ENCODE measurements around the gene RAB27B.
A peak's percentile ranks its signal among the peaks of the same experiment; 100 is the strongest.

The RAB27B gene

GRCh38 chr18:54914816-54915215, 86.5 kb downstream of the RAB27B start:
- DNase-seq, result no peak

GRCh38 chr18:54916507-54916906, 88.2 kb downstream of the RAB27B start:
- no peak for DNase-seq

DNA sequence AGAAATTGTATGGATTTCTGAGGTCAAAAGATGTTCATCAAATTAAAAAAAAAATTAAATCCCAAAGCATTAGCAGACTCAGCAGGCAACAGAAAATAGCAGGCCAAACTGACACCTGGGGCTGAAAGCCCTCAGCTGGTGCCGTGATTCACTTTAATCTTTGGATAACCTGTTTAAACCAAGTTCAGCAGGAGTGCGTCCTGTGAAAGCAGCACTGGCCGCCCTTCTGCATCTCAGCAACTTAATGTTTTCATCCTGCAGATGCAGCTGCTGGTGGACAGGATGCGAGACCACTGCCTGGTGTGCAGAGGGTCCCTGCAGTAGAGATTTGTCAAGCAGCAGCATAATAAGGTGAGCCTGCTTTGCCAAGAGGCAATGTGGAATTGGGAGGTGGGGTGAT, 89.8 kb downstream of the RAB27B start:
- no peak for DNase-seq

DNA sequence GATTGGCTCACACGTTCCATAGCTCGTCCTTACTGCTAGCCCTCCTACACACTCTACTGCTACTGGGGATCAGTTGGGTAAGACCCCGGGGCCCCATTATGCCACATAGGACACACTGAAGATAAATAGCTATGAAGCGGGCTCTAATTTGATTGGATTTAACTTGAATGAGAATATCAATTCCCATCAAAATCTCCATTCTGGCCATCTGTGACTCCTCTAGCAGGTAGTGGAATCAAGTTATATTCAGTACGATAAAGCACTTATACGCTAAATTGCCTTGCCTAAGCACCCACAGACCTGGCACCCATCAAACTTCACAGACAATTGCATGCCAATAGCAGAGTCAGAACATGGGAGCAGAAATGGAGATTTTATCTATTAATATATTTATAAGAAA, 91.1 kb downstream of the RAB27B start:
- DNase-seq, result no peak

GRCh38 chr18:54923339-54923956, 95.2 kb downstream of the RAB27B start:
- no peak for DNase-seq

DNA sequence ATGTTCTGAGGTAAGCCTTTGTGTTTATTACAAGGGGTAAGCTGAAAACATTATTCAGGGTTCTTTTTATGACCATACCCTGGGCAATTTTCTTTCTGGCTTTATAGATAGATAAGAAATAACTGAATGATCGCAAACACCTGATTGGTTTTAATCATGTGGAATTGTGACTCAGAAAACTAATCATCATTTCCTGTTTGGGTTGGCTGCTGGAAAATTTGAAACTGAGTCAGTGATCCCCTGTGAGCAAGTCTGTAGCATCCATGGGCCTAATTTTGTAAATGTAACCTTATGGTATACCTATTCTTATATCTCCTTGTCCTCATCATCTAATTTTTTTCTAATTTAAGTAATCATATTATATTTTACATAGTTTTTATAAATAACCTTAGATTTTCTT, 96.7 kb downstream of the RAB27B start:
- peak; percentile 15 for DNase-seq

DNA sequence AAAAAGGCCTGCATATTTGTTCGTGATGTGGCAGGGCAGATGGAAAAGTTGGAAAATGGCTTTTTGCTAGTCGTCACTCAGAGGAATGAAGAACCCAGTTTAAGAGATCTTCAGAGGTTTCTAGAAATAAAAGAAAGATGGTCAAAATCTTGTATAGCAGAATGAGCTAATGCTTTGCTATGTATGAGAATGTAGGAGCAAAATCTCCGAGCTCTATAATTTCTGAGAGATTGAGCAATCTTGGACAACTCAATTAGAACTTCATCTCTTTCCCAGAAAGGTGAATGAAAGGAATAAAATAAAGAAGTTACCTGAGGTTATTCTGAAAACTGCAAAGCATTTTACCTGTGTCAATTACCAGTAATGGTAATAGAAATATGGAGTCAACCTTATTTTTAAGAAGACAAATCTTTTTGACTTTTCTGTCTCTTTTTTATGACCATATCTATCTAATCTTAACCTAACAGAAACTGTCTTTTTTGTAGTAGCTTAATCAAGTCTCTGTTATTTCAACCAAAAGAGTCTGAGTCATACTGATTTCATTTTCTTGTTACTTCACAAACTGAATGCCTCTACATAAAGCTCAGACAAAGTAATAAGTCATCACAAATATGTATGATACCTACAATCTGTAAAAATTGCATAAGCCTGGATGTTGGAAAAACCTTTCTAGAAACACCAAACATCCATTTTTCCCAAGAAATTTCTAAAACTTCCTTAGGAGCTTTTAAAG, 98.5 kb downstream of the RAB27B start:
- DNase-seq, result peak; percentile 37

DNA sequence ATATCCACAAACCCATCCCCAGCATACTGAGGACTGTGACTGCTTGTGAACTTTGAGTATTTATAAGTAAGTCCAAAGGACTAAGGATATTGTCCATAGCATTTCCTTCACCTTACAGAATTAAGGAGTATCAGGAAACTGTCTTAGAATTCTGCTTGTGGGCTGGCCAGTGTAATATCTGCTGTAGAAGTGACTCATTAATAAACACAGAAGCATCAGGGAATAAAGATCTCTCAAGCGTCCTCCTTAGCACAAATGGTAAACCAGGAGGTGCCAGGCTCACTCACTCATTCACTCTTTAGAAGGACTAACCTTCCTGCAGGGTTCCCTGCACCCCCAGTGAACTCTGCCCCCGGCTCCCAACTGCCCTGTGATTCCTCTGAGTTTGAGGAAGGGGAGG, 100.0 kb downstream of the RAB27B start:
- DNase-seq, result no peak

GRCh38 chr18:54931152-54931551, 102.9 kb downstream of the RAB27B start:
- DNase-seq, result no peak

DNA sequence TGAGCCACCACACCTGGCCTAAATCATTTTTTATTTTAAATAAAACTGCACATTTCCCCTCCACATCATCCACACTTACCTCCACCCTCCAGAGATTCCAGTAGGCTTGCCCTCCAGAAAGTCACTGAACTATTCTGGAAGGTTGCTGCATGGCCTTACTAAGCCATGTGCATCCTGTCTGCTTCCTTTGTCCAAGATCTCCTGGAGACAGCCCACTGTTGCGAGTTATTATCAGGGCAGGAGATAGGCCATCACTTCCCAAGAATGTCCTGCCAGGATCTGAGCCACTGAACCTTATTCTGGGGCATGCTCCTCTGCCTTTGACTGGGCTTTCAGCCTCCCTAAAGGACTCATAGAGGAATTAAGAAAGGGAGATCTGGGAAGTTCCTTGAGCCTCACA, 104.2 kb downstream of the RAB27B start:
- DNase-seq, result no peak

DNA sequence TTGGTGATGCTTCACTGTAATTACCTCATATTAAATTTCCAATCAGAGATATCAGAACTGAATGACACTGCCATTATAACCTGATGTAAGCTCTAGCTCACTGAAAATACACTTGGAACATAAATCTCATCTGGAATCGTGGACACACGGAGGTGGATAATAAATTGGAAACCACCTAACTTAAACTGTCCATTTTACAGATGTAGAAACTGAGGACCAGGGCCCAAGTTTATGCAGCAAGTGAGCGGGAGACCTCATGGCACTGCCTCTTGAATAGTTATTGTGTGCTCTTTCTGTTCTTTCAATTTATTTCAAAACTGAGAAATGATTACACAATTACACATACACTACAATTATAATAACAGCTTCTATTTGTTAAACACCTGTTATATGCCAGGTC, 110.2 kb downstream of the RAB27B start:
- no peak for DNase-seq

GRCh38 chr18:54939361-54939917, 111.2 kb downstream of the RAB27B start:
- no peak for DNase-seq

DNA sequence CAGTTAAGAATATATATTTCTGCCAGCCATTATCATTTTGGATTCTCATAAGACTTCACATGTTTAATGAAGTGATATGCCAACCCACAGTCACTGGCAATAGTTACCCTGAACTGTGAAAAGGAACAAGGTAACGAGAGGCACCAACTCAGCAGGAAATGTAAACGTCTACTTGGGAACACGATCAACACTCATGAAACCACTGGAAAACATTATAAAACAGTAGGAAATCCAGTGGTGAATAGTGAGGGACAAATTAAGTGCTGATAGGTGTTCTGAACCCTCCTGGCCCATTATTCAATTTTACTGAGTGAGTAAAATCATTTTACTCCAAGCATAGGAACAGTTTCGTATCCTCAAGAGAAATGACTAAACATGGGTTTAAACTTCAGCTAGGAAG, 113.9 kb downstream of the RAB27B start:
- no peak for DNase-seq

DNA sequence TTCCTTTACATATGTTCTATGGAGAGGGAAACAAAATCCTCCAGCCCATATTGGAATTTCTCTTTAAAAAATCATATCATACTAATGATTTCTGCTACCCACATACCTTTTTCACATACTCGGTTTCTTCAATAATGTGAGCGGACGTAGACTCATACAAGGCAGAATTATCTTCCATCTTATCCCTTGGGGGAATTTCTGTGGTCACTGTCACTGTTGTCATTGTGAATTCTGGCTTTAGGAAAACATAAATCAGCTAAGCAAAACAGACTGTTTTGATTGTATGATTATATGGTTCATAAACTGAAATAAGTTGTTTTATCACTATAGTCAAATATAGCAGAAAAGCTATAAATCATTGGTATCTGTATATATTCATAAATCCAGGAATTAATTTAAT, 114.3 kb downstream of the RAB27B start:
- DNase-seq, result peak; percentile 27
